GM23338 (cell line): ENCODE data around the gene CHMP4A. TPM values are rescaled to one million over a fixed set of nuclear protein-coding genes. Genes with fewer than 3 reads are reported as not detected.
"Not testable (repeated sequence)": the region's sequence is repeated elsewhere in the genome, so short reads cannot be mapped to it uniquely, and the experiment has no call there.

Experiments used
- ATAC-seq: fragments of 200-7000 bp; cut with Tn5 transposase; 3 replicates; pipeline ENCODE4 v1.9.1; 2020
- DNase-seq: peaks from one replicate; pipeline ENCODE4 v3.0.0-alpha.2; 2015; ENCODE audit warnings: low spot score
- H2AFZ ChIP-seq: fragments of 200-600 bp; sonication (generic); 2 replicates; pipeline ENCODE4 v1.8.0; 2016; ENCODE audit warnings: antibody characterized with exemption, mild to moderate bottlenecking, moderate library complexity
- H3F3A ChIP-seq: fragments of 200-600 bp; sonication (generic); replicated peaks from 2 replicates; pipeline ENCODE4 v1.8.0; 2017; ENCODE audit warnings: antibody characterized with exemption, mixed run types, low read depth
- H3K27ac ChIP-seq: fragments of 200-600 bp; sonication (generic); 2 replicates; pipeline ENCODE4 v1.6.1; 2016; ENCODE audit warnings: low read depth
- H3K27me3 ChIP-seq: fragments of 200-600 bp; sonication (generic); 2 replicates; pipeline ENCODE4 v1.8.0; 2016; ENCODE audit warnings: mild to moderate bottlenecking, mixed run types, moderate library complexity; ENCODE audit not compliant: insufficient read depth
- H3K36me3 ChIP-seq: fragments of 200-600 bp; sonication (generic); 2 replicates; pipeline ENCODE4 v1.8.0; 2016; ENCODE audit warnings: mild to moderate bottlenecking; ENCODE audit not compliant: insufficient read depth
- H3K4me1 ChIP-seq: fragments of 200-600 bp; sonication (generic); 2 replicates; pipeline ENCODE4 v1.8.0; 2016; ENCODE audit warnings: mild to moderate bottlenecking, moderate library complexity; ENCODE audit not compliant: insufficient read depth
- H3K4me2 ChIP-seq: fragments of 200-600 bp; sonication (generic); 2 replicates; pipeline ENCODE4 v1.7.1; 2017; ENCODE audit warnings: mixed run types
- H3K4me3 ChIP-seq: fragments of 200-600 bp; sonication (generic); 2 replicates; pipeline ENCODE4 v1.6.1; 2016; ENCODE audit warnings: mixed run types
- H3K79me2 ChIP-seq: fragments of 200-600 bp; sonication (generic); replicated peaks from 2 replicates; pipeline ENCODE4 v1.8.0; 2017; ENCODE audit warnings: mild to moderate bottlenecking; ENCODE audit not compliant: insufficient read depth
- H3K9me2 ChIP-seq: fragments of 200-600 bp; sonication (generic); 2 replicates; pipeline ENCODE4 v1.8.0; 2017; ENCODE audit not compliant: insufficient read depth
- H4K20me1 ChIP-seq: fragments of 200-600 bp; sonication (generic); replicated peaks from 2 replicates; pipeline ENCODE4 v1.8.0; 2017; ENCODE audit warnings: mild to moderate bottlenecking; ENCODE audit not compliant: insufficient read depth
- H3K27ac Mint-ChIP-seq: 2 replicates; pipeline ENCODE4 v1.8.0; 2020; ENCODE audit warnings: inconsistent platforms, mild to moderate bottlenecking, moderate library complexity, mixed read lengths
- H3K27me3 Mint-ChIP-seq: 3 replicates; pipeline ENCODE4 v1.8.0; 2022; ENCODE audit warnings: low read depth, mild to moderate bottlenecking, moderate library complexity, mixed read lengths, inconsistent platforms; ENCODE audit not compliant: insufficient read depth, poor library complexity
- H3K36me3 Mint-ChIP-seq: 3 replicates; pipeline ENCODE4 v1.8.0; 2021; ENCODE audit warnings: low read depth, mild to moderate bottlenecking, inconsistent platforms, moderate library complexity, mixed read lengths
- H3K4me1 Mint-ChIP-seq: 3 replicates; pipeline ENCODE4 v1.8.0; 2020; ENCODE audit warnings: mild to moderate bottlenecking, inconsistent platforms, mixed read lengths
- H3K4me3 Mint-ChIP-seq: 3 replicates; pipeline ENCODE4 v1.8.0; 2021; ENCODE audit warnings: moderate library complexity, mild to moderate bottlenecking, inconsistent platforms, mixed read lengths
- H3K9me3 Mint-ChIP-seq: 3 replicates; pipeline ENCODE4 v1.8.0; 2020; ENCODE audit warnings: moderate library complexity, mild to moderate bottlenecking, inconsistent platforms, mixed read lengths
- CTCF ChIP-seq, 2 experiments: fragments of 200-600 bp in 1 of 2; sonication (generic) in 1 of 2; conservative IDR thresholded peaks; 2 replicates each; pipeline versions ENCODE4 v1.5.1 to v1.6.1; 2016 to 2017; ENCODE audit warnings: antibody characterized with exemption in 2 of 2, low read depth in 2 of 2, mild to moderate bottlenecking in 2 of 2, moderate library complexity in 1 of 2
- EZH2 ChIP-seq: fragments of 200-600 bp; sonication (generic); IDR thresholded peaks from one replicate; pipeline ENCODE4 v1.8.0; 2017; ENCODE audit warnings: antibody characterized with exemption, mild to moderate bottlenecking, low read depth; ENCODE audit not compliant: unreplicated experiment
- NANOG ChIP-seq: IDR thresholded peaks from 2 replicates; pipeline ENCODE4 v1.6.1; 2016; ENCODE audit warnings: antibody characterized with exemption, borderline replicate concordance
- STAT1 ChIP-seq: IDR thresholded peaks from one replicate; pipeline ENCODE4 v1.6.1; 2016; ENCODE audit warnings: antibody characterized with exemption; ENCODE audit not compliant: unreplicated experiment
- ZNF114 ChIP-seq: fragments of 250-450 bp; sonication (Bioruptor Pico); IDR thresholded peaks from 2 replicates; pipeline ENCODE4 v1.5.0; 2020; ENCODE audit warnings: mild to moderate bottlenecking, moderate library complexity
- ZNF331 ChIP-seq: fragments of 250-450 bp; sonication (Bioruptor Pico); IDR thresholded peaks from 2 replicates; pipeline ENCODE4 v1.5.0; 2020; ENCODE audit warnings: low read depth, mild to moderate bottlenecking, moderate library complexity
- ZNF462 ChIP-seq: fragments of 250-450 bp; sonication (Bioruptor Pico); IDR thresholded peaks from 2 replicates; pipeline ENCODE4 v1.5.0; 2020; ENCODE audit warnings: mild to moderate bottlenecking, moderate library complexity
- polyA plus RNA-seq: library from polyadenylated mRNA; unstranded; fragments of >200 nt; fragmentation: Nextera tagmentation; extraction: Ambion mirVana; gene quantifications from 2 replicates; pipeline ENCODE4 v1.2.1, GENCODE V29; 2016
- total RNA-seq: library from RNA; depleted of rRNA; stranded (reverse); fragments of >200 nt; shearing (Covaris generic); gene quantifications from 2 replicates; pipeline ENCODE4 v1.2.3, GENCODE V29; 2014

Gene CHMP4A
- total and polyA plus RNA-seq, 2 experiments from 2014 or later: 19.3 to 36.9 TPM

- Mint-ChIP-seq H3K27ac (no peak overlapping the region), H3K4me1 (peaks cover 6% of the 10 kb centered on the region; the same call in 1 of the 3 replicates), H3K9me3 (no peaks in the 10 kb centered on the region), H3K27me3 (no peaks in the 10 kb centered on the region), H3K36me3 (peaks cover 9% of the 10 kb centered on the region), H3K4me3 (no peak overlapping the region)
- Histone ChIP-seq H4K20me1 (peaks cover 26% of the 10 kb centered on the region), H2AFZ (no peak overlapping the region), H3F3A (no peaks in the 10 kb centered on the region), H3K27ac (no peak overlapping the region), H3K27me3 (no peaks in the 10 kb centered on the region), H3K4me1 (peaks cover 5% of the 10 kb centered on the region), H3K4me2 (no peak overlapping the region), H3K79me2 (peaks cover 97% of the 10 kb centered on the region), H3K9me2 (no peaks in the 10 kb centered on the region), H3K4me3 (no peak overlapping the region), H3K36me3 (peaks cover 12% of the 10 kb centered on the region)
- ATAC-seq (no peak), DNase-seq (no peak)
- TF ChIP-seq STAT1: no peak
- no peak for TF ChIP-seq ZNF114
Observed at GRCh38 chr14:24226473-24226872, 13.2 kb upstream of the CHMP4A start.

- Histone ChIP-seq H2AFZ (no peak overlapping the region), H3K9me2 (no peaks in the 10 kb centered on the region), H4K20me1 (peaks cover 40% of the 10 kb centered on the region), H3K4me2 (no peak overlapping the region), H3K27ac (no peak overlapping the region), H3K79me2 (peaks cover 98% of the 10 kb centered on the region), H3K4me3 (no peak overlapping the region), H3K27me3 (no peaks in the 10 kb centered on the region), H3F3A (no peaks in the 10 kb centered on the region), H3K4me1 (no peaks in the 10 kb centered on the region), H3K36me3 (peaks cover 12% of the 10 kb centered on the region)
- Mint-ChIP-seq H3K9me3 (no peaks in the 10 kb centered on the region), H3K36me3 (peaks cover 9% of the 10 kb centered on the region), H3K4me3 (no peak overlapping the region), H3K27me3 (no peaks in the 10 kb centered on the region), H3K4me1 (no peaks in the 10 kb centered on the region), H3K27ac (no peak overlapping the region)
- no peak for DNase-seq
- TF ChIP-seq CTCF (conservative IDR thresholded peaks at IDR 0.05; ENCODE audit: low read depth in 2 of 2): no peak
- no peak for TF ChIP-seq EZH2
- no peak for TF ChIP-seq NANOG
- TF ChIP-seq ZNF462 (CRISPR knock-in tag): no peak
- TF ChIP-seq ZNF114: no peak
- TF ChIP-seq ZNF331: no peak
- no peak for TF ChIP-seq STAT1
- ATAC-seq: no peak
Observed at GRCh38 chr14:24224618-24225071, 11.4 kb upstream of the CHMP4A start.

- not testable (repeated sequence) for H3K4me3 ChIP-seq, ATAC-seq, H3K27me3 Mint-ChIP-seq, H2AFZ ChIP-seq, H3K4me3 Mint-ChIP-seq, DNase-seq, H3K4me2 ChIP-seq, H3F3A ChIP-seq, H3K4me1 Mint-ChIP-seq, H3K27me3 ChIP-seq, H3K9me2 ChIP-seq, H3K27ac ChIP-seq, H3K27ac Mint-ChIP-seq, H3K4me1 ChIP-seq, H3K9me3 Mint-ChIP-seq
- Histone ChIP-seq H3K36me3 (peaks cover 12% of the 10 kb centered on the region), H4K20me1 (peaks cover 36% of the 10 kb centered on the region), H3K79me2 (peaks cover 89% of the 10 kb centered on the region)
- peaks cover 11% of the 10 kb centered on the region for H3K36me3 Mint-ChIP-seq
Observed at GRCh38 chr14:24222987-24223386, 9.7 kb upstream of the CHMP4A start.
